ENCODE measurements around the gene CAP2. TPM values are rescaled to one million over a fixed set of nuclear protein-coding genes. Genes with fewer than 3 reads are reported as not detected.

CAP2 gene
- total and polyA plus RNA-seq, 2 experiments from 2014 or later, result 6.7 to 9.1 TPM

GRCh38 chr6:17506962-17507361 lies 113.6 kb downstream of the CAP2 start (continued):
- TF ChIP-seq CTCF (conservative IDR thresholded peaks at IDR 0.05; ENCODE audit: low read depth in 2 of 2), result no peak

- Histone ChIP-seq H3K4me2 (no peak overlapping the region), H3F3A (replicated peaks; ENCODE audit: low read depth) (no peaks in the 10 kb centered on the region), H3K4me1 (ENCODE audit: insufficient read depth) (no peaks in the 10 kb centered on the region), H3K36me3 (ENCODE audit: insufficient read depth) (no peaks in the 10 kb centered on the region), H3K4me3 (no peak overlapping the region), H4K20me1 (replicated peaks; ENCODE audit: insufficient read depth) (no peaks in the 10 kb centered on the region), H3K27me3 (ENCODE audit: insufficient read depth) (no peaks in the 10 kb centered on the region), H3K79me2 (replicated peaks; ENCODE audit: insufficient read depth) (no peaks in the 10 kb centered on the region), H3K27ac (ENCODE audit: low read depth) (no peak overlapping the region), H3K9me2 (ENCODE audit: insufficient read depth) (no peaks in the 10 kb centered on the region), H2AFZ (no peak overlapping the region)
- ATAC-seq, result no peak
- Mint-ChIP-seq H3K9me3 (no peaks in the 10 kb centered on the region; the same call in 2 of the 3 replicates), H3K27me3 (ENCODE audit: insufficient read depth, low read depth, poor library complexity) (no peaks in the 10 kb centered on the region), H3K27ac (no peak overlapping the region), H3K4me1 (no peaks in the 10 kb centered on the region), H3K4me3 (no peak overlapping the region), H3K36me3 (ENCODE audit: low read depth) (peaks cover 3% of the 10 kb centered on the region; the same call in 2 of the 3 replicates)
- no peak for DNase-seq (ENCODE audit: low spot score)
- no peak for TF ChIP-seq JUNB (IDR thresholded peaks at IDR 0.05; ENCODE audit: unreplicated experiment)
- TF ChIP-seq EZH2phosphoT487 (IDR thresholded peaks at IDR 0.05; ENCODE audit: unreplicated experiment), result no peak
- no peak for TF ChIP-seq POLR2AphosphoS5 (IDR thresholded peaks at IDR 0.05; ENCODE audit: low read depth)
- no peak for TF ChIP-seq CTCF (conservative IDR thresholded peaks at IDR 0.05; ENCODE audit: low read depth in 2 of 2)
- no peak for TF ChIP-seq ETS1 (IDR thresholded peaks at IDR 0.05)
Measured at GRCh38 chr6:17511084-17511483, 117.7 kb downstream of the CAP2 start.

GRCh38 chr6:17511580-17511979 lies 118.2 kb downstream of the CAP2 start:
- DNase-seq (ENCODE audit: low spot score) (no peak), ATAC-seq (no peak)
- H3K4me2 ChIP-seq, result no peak overlapping the region
- TF ChIP-seq ETS1 (IDR thresholded peaks at IDR 0.05) (no peak), EZH2 (IDR thresholded peaks at IDR 0.05; ENCODE audit: low read depth, unreplicated experiment) (no peak)
- H4K20me1 ChIP-seq (replicated peaks; ENCODE audit: insufficient read depth), result no peaks in the 10 kb centered on the region
- H2AFZ ChIP-seq, result no peak overlapping the region
- H3K4me1 ChIP-seq (ENCODE audit: insufficient read depth), result no peaks in the 10 kb centered on the region
- no peaks in the 10 kb centered on the region for H3K4me1 Mint-ChIP-seq
- H3K36me3 ChIP-seq (ENCODE audit: insufficient read depth), result no peaks in the 10 kb centered on the region
- no peaks in the 10 kb centered on the region for H3K9me2 ChIP-seq (ENCODE audit: insufficient read depth)
- H3K27ac Mint-ChIP-seq, result no peak overlapping the region
- H3K79me2 ChIP-seq (replicated peaks; ENCODE audit: insufficient read depth), result no peaks in the 10 kb centered on the region
- no peak overlapping the region for H3K4me3 ChIP-seq
- H3F3A ChIP-seq (replicated peaks; ENCODE audit: low read depth), result no peaks in the 10 kb centered on the region
- no peaks in the 10 kb centered on the region for H3K27me3 Mint-ChIP-seq (ENCODE audit: insufficient read depth, low read depth, poor library complexity)
- H3K27me3 ChIP-seq (ENCODE audit: insufficient read depth), result no peaks in the 10 kb centered on the region
- H3K36me3 Mint-ChIP-seq (ENCODE audit: low read depth), result peaks cover 3% of the 10 kb centered on the region; the same call in 2 of the 3 replicates
- H3K4me3 Mint-ChIP-seq, result no peak overlapping the region
- no peak overlapping the region for H3K27ac ChIP-seq (ENCODE audit: low read depth)
- no peaks in the 10 kb centered on the region; the same call in 2 of the 3 replicates for H3K9me3 Mint-ChIP-seq

Measured in GM23338 (cell line).